PFSK-1 (cell line): ENCODE data around the gene MAGI1.

Experiments
- FOXP2 ChIP-seq: optimal IDR thresholded peaks from 2 replicates; pipeline ENCODE3; 2011; ENCODE audit warnings: borderline replicate concordance, control low read depth, inconsistent platforms; ENCODE audit not compliant: insufficient read depth; ENCODE audit errors: extremely low read length, extremely low read depth
- POLR2AphosphoS5 ChIP-seq: IDR thresholded peaks from 2 replicates; pipeline ENCODE4 v1.6.1; 2012; ENCODE audit warnings: low read depth, mild to moderate bottlenecking, control low read depth, low read length, moderate library complexity
- SIN3A ChIP-seq: IDR thresholded peaks from 2 replicates; pipeline ENCODE4 v1.6.1; 2012; ENCODE audit warnings: mild to moderate bottlenecking, low read length, moderate library complexity, borderline replicate concordance; ENCODE audit not compliant: insufficient read depth
- TAF1 ChIP-seq: IDR thresholded peaks from 2 replicates; pipeline ENCODE4 v1.6.1; 2012; ENCODE audit warnings: low read length, control low read depth, borderline replicate concordance; ENCODE audit not compliant: insufficient read depth
- TF ChIP-seq, protein P1 (sequence below), 2 experiments: IDR thresholded peaks; 2 replicates each; pipeline versions ENCODE4 v1.6.1 to v1.8.0; 2011 to 2012; ENCODE audit warnings: low read depth in 2 of 2, low read length in 2 of 2, control low read depth in 1 of 2, inconsistent platforms in 1 of 2, mild to moderate bottlenecking in 1 of 2, moderate library complexity in 1 of 2; ENCODE audit not compliant: insufficient read depth in 1 of 2

The MAGI1 gene

GRCh38 chr3:65400899-65401298, 637.8 kb downstream of the MAGI1 start:
- TF ChIP-seq TAF1 (no peak), POLR2AphosphoS5 (no peak), SIN3A (no peak)
- TF ChIP-seq, protein P1, sequence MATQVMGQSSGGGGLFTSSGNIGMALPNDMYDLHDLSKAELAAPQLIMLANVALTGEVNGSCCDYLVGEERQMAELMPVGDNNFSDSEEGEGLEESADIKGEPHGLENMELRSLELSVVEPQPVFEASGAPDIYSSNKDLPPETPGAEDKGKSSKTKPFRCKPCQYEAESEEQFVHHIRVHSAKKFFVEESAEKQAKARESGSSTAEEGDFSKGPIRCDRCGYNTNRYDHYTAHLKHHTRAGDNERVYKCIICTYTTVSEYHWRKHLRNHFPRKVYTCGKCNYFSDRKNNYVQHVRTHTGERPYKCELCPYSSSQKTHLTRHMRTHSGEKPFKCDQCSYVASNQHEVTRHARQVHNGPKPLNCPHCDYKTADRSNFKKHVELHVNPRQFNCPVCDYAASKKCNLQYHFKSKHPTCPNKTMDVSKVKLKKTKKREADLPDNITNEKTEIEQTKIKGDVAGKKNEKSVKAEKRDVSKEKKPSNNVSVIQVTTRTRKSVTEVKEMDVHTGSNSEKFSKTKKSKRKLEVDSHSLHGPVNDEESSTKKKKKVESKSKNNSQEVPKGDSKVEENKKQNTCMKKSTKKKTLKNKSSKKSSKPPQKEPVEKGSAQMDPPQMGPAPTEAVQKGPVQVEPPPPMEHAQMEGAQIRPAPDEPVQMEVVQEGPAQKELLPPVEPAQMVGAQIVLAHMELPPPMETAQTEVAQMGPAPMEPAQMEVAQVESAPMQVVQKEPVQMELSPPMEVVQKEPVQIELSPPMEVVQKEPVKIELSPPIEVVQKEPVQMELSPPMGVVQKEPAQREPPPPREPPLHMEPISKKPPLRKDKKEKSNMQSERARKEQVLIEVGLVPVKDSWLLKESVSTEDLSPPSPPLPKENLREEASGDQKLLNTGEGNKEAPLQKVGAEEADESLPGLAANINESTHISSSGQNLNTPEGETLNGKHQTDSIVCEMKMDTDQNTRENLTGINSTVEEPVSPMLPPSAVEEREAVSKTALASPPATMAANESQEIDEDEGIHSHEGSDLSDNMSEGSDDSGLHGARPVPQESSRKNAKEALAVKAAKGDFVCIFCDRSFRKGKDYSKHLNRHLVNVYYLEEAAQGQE (IDR thresholded peaks at IDR 0.05; ENCODE audit: insufficient read depth in 1 of 2, low read depth in 2 of 2, low read length in 2 of 2), result no peak

GRCh38 chr3:65398953-65399352, 639.8 kb downstream of the MAGI1 start:
- no peak for TF ChIP-seq SIN3A
- TF ChIP-seq POLR2AphosphoS5, result no peak

DNA sequence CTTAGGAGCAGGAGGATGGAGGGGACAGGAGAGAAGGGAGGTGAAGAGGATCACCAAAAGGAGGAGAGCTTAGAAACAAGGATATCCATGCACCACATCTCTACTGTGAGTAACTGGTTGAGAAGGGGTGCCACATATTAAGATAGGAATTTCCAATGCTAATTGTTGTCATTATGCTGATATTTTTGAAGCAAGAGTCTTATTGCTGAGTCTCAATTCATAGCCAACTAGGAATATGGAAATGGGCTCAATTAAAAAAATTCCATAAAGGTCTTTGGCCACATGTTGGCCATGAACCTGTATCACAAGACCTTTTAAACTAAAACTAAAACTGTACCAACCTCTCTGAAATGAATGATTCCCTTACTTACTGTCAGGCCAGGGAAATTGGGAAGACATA, 642.6 kb downstream of the MAGI1 start:
- TF ChIP-seq FOXP2, result no peak
- TF ChIP-seq, protein P1 (IDR thresholded peaks at IDR 0.05; ENCODE audit: insufficient read depth in 1 of 2, low read depth in 2 of 2, low read length in 2 of 2), result no peak
- no peak for TF ChIP-seq POLR2AphosphoS5
- TF ChIP-seq TAF1, result no peak
- TF ChIP-seq SIN3A, result no peak

GRCh38 chr3:65391068-65391467, 647.6 kb downstream of the MAGI1 start:
- TF ChIP-seq, protein P1 (IDR thresholded peaks at IDR 0.05; ENCODE audit: insufficient read depth in 1 of 2, low read depth in 2 of 2, low read length in 2 of 2), result no peak
- no peak for TF ChIP-seq POLR2AphosphoS5

GRCh38 chr3:65385805-65386204, 652.9 kb downstream of the MAGI1 start:
- TF ChIP-seq SIN3A (no peak), POLR2AphosphoS5 (no peak), TAF1 (no peak), FOXP2 (no peak)
- TF ChIP-seq, protein P1 (IDR thresholded peaks at IDR 0.05; ENCODE audit: insufficient read depth in 1 of 2, low read depth in 2 of 2, low read length in 2 of 2), result no peak

- TF ChIP-seq FOXP2 (no peak), SIN3A (no peak), POLR2AphosphoS5 (no peak)
- TF ChIP-seq, protein P1 (IDR thresholded peaks at IDR 0.05; ENCODE audit: insufficient read depth in 1 of 2, low read depth in 2 of 2, low read length in 2 of 2), result no peak
These were observed 657.2 kb downstream of the MAGI1 start for GRCh38 chr3:65381496-65382010.
